ENCODE results near the gene RPS6KA5.

DNA sequence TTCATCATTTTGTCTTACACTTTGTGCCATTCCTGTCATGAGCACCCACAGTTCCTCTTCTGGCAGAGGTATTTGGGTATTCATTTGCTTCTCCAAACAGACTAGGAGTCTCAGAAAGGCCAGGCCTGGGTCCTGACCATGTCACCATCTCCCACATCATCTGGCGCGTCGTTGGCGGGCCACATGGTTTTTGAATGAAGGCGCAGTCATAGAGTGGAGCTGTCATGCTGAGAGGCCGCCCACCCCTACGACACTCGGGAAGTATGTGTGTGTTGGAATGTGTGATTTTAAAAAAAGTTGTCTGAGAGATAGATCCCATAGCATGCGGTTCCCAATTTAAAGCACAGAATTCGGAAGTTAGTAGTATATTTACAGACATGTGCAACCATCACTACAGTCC is 228.6 kb downstream of the RPS6KA5 start:
- no peak for TF ChIP-seq EZH2 (IDR thresholded peaks at IDR 0.05; ENCODE audit: borderline replicate concordance, insufficient read depth, low read depth, low read length, poor library complexity, severe bottlenecking)
- TF ChIP-seq, protein P1, sequence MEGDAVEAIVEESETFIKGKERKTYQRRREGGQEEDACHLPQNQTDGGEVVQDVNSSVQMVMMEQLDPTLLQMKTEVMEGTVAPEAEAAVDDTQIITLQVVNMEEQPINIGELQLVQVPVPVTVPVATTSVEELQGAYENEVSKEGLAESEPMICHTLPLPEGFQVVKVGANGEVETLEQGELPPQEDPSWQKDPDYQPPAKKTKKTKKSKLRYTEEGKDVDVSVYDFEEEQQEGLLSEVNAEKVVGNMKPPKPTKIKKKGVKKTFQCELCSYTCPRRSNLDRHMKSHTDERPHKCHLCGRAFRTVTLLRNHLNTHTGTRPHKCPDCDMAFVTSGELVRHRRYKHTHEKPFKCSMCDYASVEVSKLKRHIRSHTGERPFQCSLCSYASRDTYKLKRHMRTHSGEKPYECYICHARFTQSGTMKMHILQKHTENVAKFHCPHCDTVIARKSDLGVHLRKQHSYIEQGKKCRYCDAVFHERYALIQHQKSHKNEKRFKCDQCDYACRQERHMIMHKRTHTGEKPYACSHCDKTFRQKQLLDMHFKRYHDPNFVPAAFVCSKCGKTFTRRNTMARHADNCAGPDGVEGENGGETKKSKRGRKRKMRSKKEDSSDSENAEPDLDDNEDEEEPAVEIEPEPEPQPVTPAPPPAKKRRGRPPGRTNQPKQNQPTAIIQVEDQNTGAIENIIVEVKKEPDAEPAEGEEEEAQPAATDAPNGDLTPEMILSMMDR (IDR thresholded peaks at IDR 0.05), result no peak
